Peyer's patch (tissue), 4 donors: ENCODE results near the gene SSNA1. TPM values are rescaled to one million over a fixed set of nuclear protein-coding genes. Genes with fewer than 3 reads are reported as not detected.

Experiments
- DNase-seq, 3 donors: peaks; one replicate each; pipeline ENCODE4 v3.0.0-alpha.2; 2017 to 2019
- H3K27ac ChIP-seq, 4 donors: fragments of 200-600 bp; sonication (generic); one replicate each; pipeline ENCODE4 v1.5.1; 2016 to 2019
- H3K27me3 ChIP-seq, 2 donors: fragments of 200-600 bp; sonication (generic); one replicate each; pipeline ENCODE4 v1.5.1; 2019
- H3K36me3 ChIP-seq, 3 donors: fragments of 200-600 bp; sonication (generic); one replicate each; pipeline ENCODE4 v1.5.1; 2016 to 2019
- H3K4me1 ChIP-seq, 4 donors: fragments of 200-600 bp; sonication (generic); one replicate each; pipeline ENCODE4 v1.5.1; 2016 to 2019
- H3K4me3 ChIP-seq, 4 donors: fragments of 200-600 bp; sonication (generic); 1 replicate in 3 of 4; 2 replicates in 1 of 4; pipeline ENCODE4 v1.5.1; 2016 to 2019; ENCODE audit warnings: mild to moderate bottlenecking in 1 of 4
- H3K9me3 ChIP-seq, 4 donors: fragments of 200-600 bp; sonication (generic); one replicate each; pipeline ENCODE4 v1.5.1; 2016 to 2019; ENCODE audit warnings: mild to moderate bottlenecking in 1 of 4
- CTCF ChIP-seq, 6 experiments: fragments of 450-650 bp in 4 of 6; fragments of 200-600 bp in 2 of 6; sonication (generic) in 1 of 6; IDR thresholded peaks; one replicate each; pipeline ENCODE4 v1.5.1; 2017 to 2019; ENCODE audit warnings: antibody characterized with exemption in 6 of 6, mild to moderate bottlenecking in 3 of 6, moderate library complexity in 1 of 6
- POLR2A ChIP-seq, 2 donors: fragments of 450-650 bp; IDR thresholded peaks; one replicate each; pipeline ENCODE4 v1.5.1; 2017; ENCODE audit warnings: antibody characterized with exemption in 2 of 2, mild to moderate bottlenecking in 2 of 2, moderate library complexity in 2 of 2
- total RNA-seq, 4 donors: library from RNA; depleted of rRNA; stranded (reverse); fragments of >200 nt; gene quantifications; one replicate each; pipeline ENCODE4 v1.1.0, GENCODE V29; 2016

The SSNA1 gene
- total RNA-seq, 4 donors from 2014 or later = 58.6 to 82.0 (median 71.6) TPM

GRCh38 chr9:137178939-137179630 is 9.4 kb upstream of the SSNA1 start:
- peaks cover 0 to 65% (median 0%) of the 10 kb centered on the region in 3 donors for H3K36me3 ChIP-seq
- H3K4me1 ChIP-seq = peaks cover 0 to 11% (median 0%) of the 10 kb centered on the region in 4 donors
- H3K9me3 ChIP-seq = no peaks in the 10 kb centered on the region
- no peaks in the 10 kb centered on the region for H3K27me3 ChIP-seq
- H3K4me3 ChIP-seq = no peak overlapping the region
- DNase-seq = no peak
- no peak overlapping the region for H3K27ac ChIP-seq
- no peak for TF ChIP-seq CTCF (IDR thresholded peaks at IDR 0.05)
- TF ChIP-seq POLR2A (IDR thresholded peaks at IDR 0.05) = no peak

GRCh38 chr9:137179761-137180160 is 8.7 kb upstream of the SSNA1 start:
- no peak overlapping the region for H3K4me3 ChIP-seq
- TF ChIP-seq CTCF (IDR thresholded peaks at IDR 0.05) (no peak), POLR2A (IDR thresholded peaks at IDR 0.05) (no peak)
- DNase-seq = no peak

GRCh38 chr9:137180491-137180890 is 8.0 kb upstream of the SSNA1 start:
- Histone ChIP-seq H3K27me3 (no peaks in the 10 kb centered on the region), H3K4me3 (no peak overlapping the region), H3K27ac (no peak overlapping the region), H3K9me3 (no peaks in the 10 kb centered on the region), H3K36me3 (peaks cover 0 to 77% (median 0%) of the 10 kb centered on the region in 3 donors), H3K4me1 (peaks cover 0 to 4% (median under 1%) of the 10 kb centered on the region in 4 donors)
- TF ChIP-seq CTCF (IDR thresholded peaks at IDR 0.05) (no peak), POLR2A (IDR thresholded peaks at IDR 0.05) (no peak)
- DNase-seq = no peak

More at GRCh38 chr9:137179761-137180160, 8.7 kb upstream of the SSNA1 start:
- no peaks in the 10 kb centered on the region for H3K27me3 ChIP-seq
- H3K27ac ChIP-seq = no peak overlapping the region
- peaks cover 0 to 11% (median 0%) of the 10 kb centered on the region in 4 donors for H3K4me1 ChIP-seq
- no peaks in the 10 kb centered on the region for H3K9me3 ChIP-seq
- H3K36me3 ChIP-seq = peaks cover 0 to 72% (median 0%) of the 10 kb centered on the region in 3 donors

GRCh38 chr9:137181680-137182079 is 6.8 kb upstream of the SSNA1 start:
- TF ChIP-seq CTCF (IDR thresholded peaks at IDR 0.05) (no peak), POLR2A (IDR thresholded peaks at IDR 0.05) (no peak)
- no peaks in the 10 kb centered on the region for H3K9me3 ChIP-seq
- no peaks in the 10 kb centered on the region for H3K27me3 ChIP-seq
- no peak overlapping the region for H3K4me3 ChIP-seq
- DNase-seq = no peak
- H3K27ac ChIP-seq = no peak overlapping the region
- H3K36me3 ChIP-seq = peaks cover 0 to 86% (median 0%) of the 10 kb centered on the region in 3 donors
- peaks cover 0 to 10% (median 5%) of the 10 kb centered on the region in 4 donors for H3K4me1 ChIP-seq

GRCh38 chr9:137182836-137183235 is 5.6 kb upstream of the SSNA1 start:
- no peak for DNase-seq
- Histone ChIP-seq H3K4me1 (peaks cover 6 to 22% (median 15%) of the 10 kb centered on the region in 4 donors), H3K27ac (no peak overlapping the region), H3K4me3 (no peak overlapping the region), H3K36me3 (peaks cover 0 to 88% (median 0%) of the 10 kb centered on the region in 3 donors), H3K9me3 (no peaks in the 10 kb centered on the region), H3K27me3 (no peaks in the 10 kb centered on the region)
- TF ChIP-seq POLR2A (IDR thresholded peaks at IDR 0.05) = no peak

- TF ChIP-seq POLR2A (IDR thresholded peaks at IDR 0.05) (no peak), CTCF (IDR thresholded peaks at IDR 0.05) (no peak)
- Histone ChIP-seq H3K4me1 (peaks cover 6 to 25% (median 17%) of the 10 kb centered on the region in 4 donors), H3K27me3 (no peaks in the 10 kb centered on the region), H3K9me3 (no peaks in the 10 kb centered on the region), H3K27ac (no peak overlapping the region), H3K4me3 (no peak overlapping the region), H3K36me3 (peaks cover 0 to 76% (median 0%) of the 10 kb centered on the region in 3 donors)
- no peak for DNase-seq
Observed at GRCh38 chr9:137183980-137184595, 4.4 kb upstream of the SSNA1 start.
